A549 (cell line): Measurements from ENCODE around the gene WNK4. TPM values are rescaled to one million over a fixed set of nuclear protein-coding genes. Genes with fewer than 3 reads are reported as not detected.

Experiments
- ATAC-seq, 2 experiments: fragments of 200-7000 bp in 1 of 2; fragments of >200 bp in 1 of 2; cut with Nextera tagmentation in 1 of 2; cut with Tn5 transposase in 1 of 2; 3 replicates each; pipeline versions ENCODE4 v1.8.0 to v1.9.1; 2018 to 2020; ENCODE audit warnings: mild to moderate bottlenecking in 1 of 2, moderate library complexity in 1 of 2
- CTCF ChIA-PET: fragments of 300-600 bp; sonication (Branson Sonifier 250); formaldehyde crosslinking; extraction: SDS; loops from one replicate; lab custom pipeline; 2021; ENCODE audit warnings: antibody characterized with exemption, inconsistent platforms; lab: Yijun Ruan, JAX
- POLR2A ChIA-PET: fragments of 350-600 bp; formaldehyde crosslinking; extraction: SDS; loops from one replicate; lab custom pipeline; 2021; ENCODE audit warnings: antibody characterized with exemption, inconsistent platforms; lab: Yijun Ruan, JAX
- DNase-seq, 2 experiments: peaks; one replicate each; pipeline versions ENCODE4 v3.0.0 to v3.0.0-alpha.2; 2011 to 2016; ENCODE audit warnings: low read depth in 1 of 2, low spot score in 1 of 2
- FAIRE-seq: peaks from 2 replicates; lab custom pipeline; 2011; peaks lifted over from hg19 to GRCh38; lab: Jason Lieb, UNC
- H3K27ac ChIP-seq, 2 experiments: fragments of >200 bp; sonication (Bioruptor Twin); formaldehyde crosslinking; 3 replicates each; pipeline ENCODE4 v1.5.1; 2016 to 2017
- H3K4me1 ChIP-seq: fragments of >200 bp; sonication (Bioruptor Twin); formaldehyde crosslinking; 3 replicates; pipeline ENCODE4 v1.6.1; 2016
- H3K4me2 ChIP-seq: fragments of >200 bp; sonication (Bioruptor Twin); formaldehyde crosslinking; 3 replicates; pipeline ENCODE4 v1.6.1; 2016
- H3K4me3 ChIP-seq: fragments of >200 bp; sonication (Bioruptor Twin); formaldehyde crosslinking; 3 replicates; pipeline ENCODE4 v1.5.1; 2016
- H3K9me3 ChIP-seq: fragments of >200 bp; sonication (Bioruptor Twin); formaldehyde crosslinking; 3 replicates; pipeline ENCODE4 v1.6.1; 2016
- BHLHE40 ChIP-seq: IDR thresholded peaks from 2 replicates; pipeline ENCODE4 v1.6.1; 2012; ENCODE audit warnings: low read depth, low read length, inconsistent platforms
- CBX8 ChIP-seq: fragments of 200-600 bp; sonication (generic); IDR thresholded peaks from 2 replicates; pipeline ENCODE4 v1.6.1; 2016
- CEBPB ChIP-seq, 2 experiments: fragments of >200 bp in 1 of 2; sonication (Bioruptor Twin) in 1 of 2; formaldehyde crosslinking in 1 of 2; IDR thresholded peaks; 2 replicates each; pipeline ENCODE4 v1.6.1; 2012 to 2016
- CHD2 ChIP-seq: fragments of 150-350 bp; IDR thresholded peaks from 2 replicates; pipeline ENCODE4 v1.6.1; 2014; ENCODE audit warnings: low read length; ENCODE audit not compliant: partially characterized antibody
- CHD4 ChIP-seq: fragments of 200-600 bp; sonication (generic); IDR thresholded peaks from 2 replicates; pipeline ENCODE4 v1.6.1; 2016; ENCODE audit warnings: antibody characterized with exemption, mild to moderate bottlenecking, borderline replicate concordance
- EHMT2 ChIP-seq: fragments of 200-600 bp; sonication (generic); IDR thresholded peaks from 2 replicates; pipeline ENCODE4 v1.6.1; 2016; ENCODE audit warnings: antibody characterized with exemption, low read depth, mild to moderate bottlenecking, moderate library complexity
- HOXB5 ChIP-seq: fragments of 250-450 bp; sonication (Bioruptor Pico); IDR thresholded peaks from 2 replicates; pipeline ENCODE4 v1.5.0; 2020; ENCODE audit warnings: mild to moderate bottlenecking, moderate library complexity
- JUNB ChIP-seq: fragments of >200 bp; sonication (Bioruptor Twin); formaldehyde crosslinking; IDR thresholded peaks from 2 replicates; pipeline ENCODE4 v1.6.1; 2016
- KDM1A ChIP-seq: fragments of 200-600 bp; sonication (generic); IDR thresholded peaks from 2 replicates; pipeline ENCODE4 v1.6.1; 2016; ENCODE audit warnings: low read depth, mild to moderate bottlenecking
- KDM5A ChIP-seq: fragments of 200-600 bp; sonication (generic); IDR thresholded peaks from 2 replicates; pipeline ENCODE4 v1.6.1; 2016; ENCODE audit warnings: antibody characterized with exemption, mild to moderate bottlenecking
- NFE2L2 ChIP-seq: fragments of 150-350 bp; conservative IDR thresholded peaks from 2 replicates; pipeline ENCODE4 v1.6.1; 2014; ENCODE audit warnings: low read length
- PHF8 ChIP-seq: fragments of 200-600 bp; sonication (generic); IDR thresholded peaks from 2 replicates; pipeline ENCODE4 v1.6.1; 2016; ENCODE audit warnings: low read depth, mild to moderate bottlenecking, antibody characterized with exemption, moderate library complexity, borderline replicate concordance
- POLR2AphosphoS2 ChIP-seq: conservative IDR thresholded peaks from 2 replicates; pipeline ENCODE4 v1.6.1; 2012; ENCODE audit warnings: low read length, improper control_type of control experiment, inconsistent platforms
- RAD21 ChIP-seq, 2 experiments: fragments of >200 bp in 1 of 2; sonication (Bioruptor Twin) in 1 of 2; formaldehyde crosslinking in 1 of 2; IDR thresholded peaks in 1 of 2; conservative IDR thresholded peaks in 1 of 2; 2 replicates in 1 of 2; 3 replicates in 1 of 2; pipeline ENCODE4 v1.6.1; 2012 to 2018; ENCODE audit warnings: inconsistent platforms in 1 of 2
- RCOR1 ChIP-seq: fragments of 150-350 bp; IDR thresholded peaks from 2 replicates; pipeline ENCODE4 v1.6.1; 2014; ENCODE audit warnings: antibody characterized with exemption, low read length, low read depth
- RFX5 ChIP-seq: fragments of 450-650 bp; IDR thresholded peaks from 2 replicates; pipeline ENCODE4 v1.7.1; 2014; ENCODE audit warnings: antibody characterized with exemption, mild to moderate bottlenecking, moderate library complexity
- RNF2 ChIP-seq: fragments of 200-600 bp; sonication (generic); IDR thresholded peaks from 2 replicates; pipeline ENCODE4 v1.6.1; 2016; ENCODE audit warnings: low read depth, mild to moderate bottlenecking, antibody characterized with exemption, moderate library complexity, borderline replicate concordance
- SMC3 ChIP-seq: fragments of >200 bp; sonication (Bioruptor Twin); formaldehyde crosslinking; IDR thresholded peaks from 3 replicates; pipeline ENCODE4 v1.6.1; 2018; ENCODE audit warnings: inconsistent platforms
- TP53 ChIP-seq: fragments of 250-450 bp; sonication (Bioruptor Pico); IDR thresholded peaks from 2 replicates; pipeline ENCODE4 v1.5.0; 2021; ENCODE audit warnings: mild to moderate bottlenecking, moderate library complexity
- ZC3H11A ChIP-seq: fragments of 450-650 bp; IDR thresholded peaks from 2 replicates; pipeline ENCODE4 v1.6.1; 2014; ENCODE audit warnings: antibody characterized with exemption, mild to moderate bottlenecking
- WGBS: methylation state at CpG from one replicate; pipeline ENCODE4 v1.1.6; 2017; ENCODE audit errors: missing lambda C conversion rate; 5-methylcytosine and 5-hydroxymethylcytosine counted together
- polyA plus RNA-seq, 4 experiments: library from polyadenylated mRNA; depleted of rRNA in 3 of 4; stranded (reverse); fragments of >200 nt; fragmentation: RNase III in 1 of 4; extraction: RNeasy Plus Mini Kit Qiagen cat#74134 plus additional on column Dnase treatment in 1 of 4; gene quantifications; 2 replicates in 3 of 4; 3 replicates in 1 of 4; pipeline ENCODE4 v1.2.3, GENCODE V29; 2011 to 2017
- TF ChIP-seq, protein P1 (sequence below): fragments of >200 bp; sonication (Bioruptor Twin); formaldehyde crosslinking; IDR thresholded peaks from 3 replicates; pipeline ENCODE4 v1.5.1; 2016
- TF ChIP-seq, protein P2 (sequence below): fragments of 150-350 bp; IDR thresholded peaks from 2 replicates; pipeline ENCODE4 v1.6.1; 2014; ENCODE audit warnings: low read depth, mild to moderate bottlenecking, low read length
- TF ChIP-seq, protein P3 (sequence below): fragments of >200 bp; sonication (Bioruptor Twin); formaldehyde crosslinking; IDR thresholded peaks from 3 replicates; pipeline ENCODE4 v1.6.1; 2016
- TF ChIP-seq, protein P4 (sequence below): fragments of 450-650 bp; IDR thresholded peaks from 2 replicates; pipeline ENCODE4 v1.6.1; 2014; ENCODE audit warnings: antibody characterized with exemption
- TF ChIP-seq, protein P5 (sequence below): fragments of 250-450 bp; sonication (Bioruptor Pico); IDR thresholded peaks from 2 replicates; pipeline ENCODE4 v1.5.0; 2020; ENCODE audit warnings: low read depth, mild to moderate bottlenecking, moderate library complexity

The WNK4 gene
- polyA plus RNA-seq, 2 of the 4 experiments (the other 2 are of a cell fraction): 1.1 to 1.5 TPM

DNA sequence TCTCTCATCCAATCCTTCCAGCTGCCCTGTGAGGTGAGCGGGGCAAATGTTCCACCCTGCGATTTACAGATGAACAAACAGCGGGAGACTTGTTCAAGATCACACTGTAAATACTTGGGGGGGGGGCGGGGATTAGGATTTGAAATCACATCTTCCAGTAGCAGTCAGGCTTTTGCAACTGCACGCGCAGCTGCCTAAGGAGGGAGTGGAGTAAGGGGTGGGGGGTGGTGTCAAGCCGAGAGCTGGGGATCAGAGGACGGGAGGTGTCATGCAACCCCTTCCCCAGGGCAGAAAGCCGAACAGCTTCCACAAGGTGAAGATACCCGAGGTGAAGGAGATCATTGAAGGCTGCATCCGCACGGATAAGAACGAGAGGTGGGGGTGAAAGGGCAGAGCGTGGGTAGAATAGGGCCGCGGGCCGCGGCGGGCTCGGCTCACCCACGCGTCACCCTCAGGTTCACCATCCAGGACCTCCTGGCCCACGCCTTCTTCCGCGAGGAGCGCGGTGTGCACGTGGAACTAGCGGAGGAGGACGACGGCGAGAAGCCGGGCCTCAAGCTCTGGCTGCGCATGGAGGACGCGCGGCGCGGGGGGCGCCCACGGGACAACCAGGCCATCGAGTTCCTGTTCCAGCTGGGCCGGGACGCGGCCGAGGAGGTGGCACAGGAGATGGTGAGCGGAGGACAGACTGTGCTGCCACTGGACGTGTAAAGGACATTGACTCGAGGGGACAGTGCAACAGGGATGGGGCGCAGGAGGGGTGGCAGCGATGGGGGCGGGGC is 4.6 kb downstream of the WNK4 start:
- ChIA-PET CTCF (interaction anchor here (0.7 to 3.6 kb wide), 7 partner anchors 11 to 237 kb away, joined by 3 to 14 read pairs (median 5); partner anchors contain the start of genes BECN1, PSMC3IP and VPS25), POLR2A (no interaction called here)
- TF ChIP-seq TP53 (CRISPR knock-in tag) (no peak), CBX8 (no peak), RAD21 (conservative IDR thresholded peaks at IDR 0.05 in 1 of 2, IDR thresholded peaks at IDR 0.05 in 1 of 2) (no peak), RNF2 (no peak), POLR2AphosphoS2 (no peak), JUNB (no peak), PHF8 (no peak), CHD4 (no peak), ZC3H11A (no peak), NFE2L2 (no peak), EHMT2 (no peak)
- TF ChIP-seq, protein P1, sequence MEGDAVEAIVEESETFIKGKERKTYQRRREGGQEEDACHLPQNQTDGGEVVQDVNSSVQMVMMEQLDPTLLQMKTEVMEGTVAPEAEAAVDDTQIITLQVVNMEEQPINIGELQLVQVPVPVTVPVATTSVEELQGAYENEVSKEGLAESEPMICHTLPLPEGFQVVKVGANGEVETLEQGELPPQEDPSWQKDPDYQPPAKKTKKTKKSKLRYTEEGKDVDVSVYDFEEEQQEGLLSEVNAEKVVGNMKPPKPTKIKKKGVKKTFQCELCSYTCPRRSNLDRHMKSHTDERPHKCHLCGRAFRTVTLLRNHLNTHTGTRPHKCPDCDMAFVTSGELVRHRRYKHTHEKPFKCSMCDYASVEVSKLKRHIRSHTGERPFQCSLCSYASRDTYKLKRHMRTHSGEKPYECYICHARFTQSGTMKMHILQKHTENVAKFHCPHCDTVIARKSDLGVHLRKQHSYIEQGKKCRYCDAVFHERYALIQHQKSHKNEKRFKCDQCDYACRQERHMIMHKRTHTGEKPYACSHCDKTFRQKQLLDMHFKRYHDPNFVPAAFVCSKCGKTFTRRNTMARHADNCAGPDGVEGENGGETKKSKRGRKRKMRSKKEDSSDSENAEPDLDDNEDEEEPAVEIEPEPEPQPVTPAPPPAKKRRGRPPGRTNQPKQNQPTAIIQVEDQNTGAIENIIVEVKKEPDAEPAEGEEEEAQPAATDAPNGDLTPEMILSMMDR: no peak
- TF ChIP-seq, protein P2, sequence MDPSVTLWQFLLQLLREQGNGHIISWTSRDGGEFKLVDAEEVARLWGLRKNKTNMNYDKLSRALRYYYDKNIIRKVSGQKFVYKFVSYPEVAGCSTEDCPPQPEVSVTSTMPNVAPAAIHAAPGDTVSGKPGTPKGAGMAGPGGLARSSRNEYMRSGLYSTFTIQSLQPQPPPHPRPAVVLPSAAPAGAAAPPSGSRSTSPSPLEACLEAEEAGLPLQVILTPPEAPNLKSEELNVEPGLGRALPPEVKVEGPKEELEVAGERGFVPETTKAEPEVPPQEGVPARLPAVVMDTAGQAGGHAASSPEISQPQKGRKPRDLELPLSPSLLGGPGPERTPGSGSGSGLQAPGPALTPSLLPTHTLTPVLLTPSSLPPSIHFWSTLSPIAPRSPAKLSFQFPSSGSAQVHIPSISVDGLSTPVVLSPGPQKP: no peak
- TF ChIP-seq, protein P3, sequence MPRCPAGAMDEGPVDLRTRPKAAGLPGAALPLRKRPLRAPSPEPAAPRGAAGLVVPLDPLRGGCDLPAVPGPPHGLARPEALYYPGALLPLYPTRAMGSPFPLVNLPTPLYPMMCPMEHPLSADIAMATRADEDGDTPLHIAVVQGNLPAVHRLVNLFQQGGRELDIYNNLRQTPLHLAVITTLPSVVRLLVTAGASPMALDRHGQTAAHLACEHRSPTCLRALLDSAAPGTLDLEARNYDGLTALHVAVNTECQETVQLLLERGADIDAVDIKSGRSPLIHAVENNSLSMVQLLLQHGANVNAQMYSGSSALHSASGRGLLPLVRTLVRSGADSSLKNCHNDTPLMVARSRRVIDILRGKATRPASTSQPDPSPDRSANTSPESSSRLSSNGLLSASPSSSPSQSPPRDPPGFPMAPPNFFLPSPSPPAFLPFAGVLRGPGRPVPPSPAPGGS: no peak
- no peak overlapping the region for H3K27ac ChIP-seq
- no peak overlapping the region for H3K4me2 ChIP-seq
- FAIRE-seq (no peak), DNase-seq (no peak), ATAC-seq (no peak)
- peaks cover 25% of the 10 kb centered on the region for H3K4me1 ChIP-seq
- no peaks in the 10 kb centered on the region for H3K9me3 ChIP-seq
- 82% methylated on average over 52 of the region's 52 CpGs for WGBS
- no peak overlapping the region for H3K4me3 ChIP-seq

DNA sequence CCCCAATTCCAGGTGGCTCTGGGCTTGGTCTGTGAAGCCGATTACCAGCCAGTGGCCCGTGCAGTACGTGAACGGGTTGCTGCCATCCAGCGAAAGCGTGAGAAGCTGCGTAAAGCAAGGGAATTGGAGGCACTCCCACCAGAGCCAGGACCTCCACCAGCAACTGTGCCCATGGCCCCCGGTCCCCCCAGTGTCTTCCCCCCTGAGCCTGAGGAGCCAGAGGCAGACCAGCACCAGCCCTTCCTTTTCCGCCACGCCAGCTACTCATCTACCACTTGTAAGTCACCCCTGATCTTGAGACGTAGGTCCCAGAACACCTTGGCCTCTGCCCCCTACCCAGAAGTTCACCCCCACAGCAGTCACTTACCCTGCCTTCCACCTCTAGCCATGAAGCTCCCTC is 6.9 kb downstream of the WNK4 start:
- CTCF ChIA-PET: interaction anchor here (1.1 to 3.6 kb wide), 4 partner anchors 10 to 37 kb away, joined by 5 to 14 read pairs (median 11); partner anchors contain the start of gene BECN1
- no peak overlapping the region for H3K4me2 ChIP-seq
- TF ChIP-seq CEBPB (IDR thresholded peaks at IDR 0.05) (no peak), POLR2AphosphoS2 (no peak), NFE2L2 (no peak), RFX5 (no peak), HOXB5 (CRISPR knock-in tag) (no peak), KDM1A (no peak), KDM5A (no peak), CHD2 (no peak), SMC3 (no peak), BHLHE40 (no peak), RCOR1 (no peak)
- TF ChIP-seq, protein P3: no peak
- TF ChIP-seq, protein P4, sequence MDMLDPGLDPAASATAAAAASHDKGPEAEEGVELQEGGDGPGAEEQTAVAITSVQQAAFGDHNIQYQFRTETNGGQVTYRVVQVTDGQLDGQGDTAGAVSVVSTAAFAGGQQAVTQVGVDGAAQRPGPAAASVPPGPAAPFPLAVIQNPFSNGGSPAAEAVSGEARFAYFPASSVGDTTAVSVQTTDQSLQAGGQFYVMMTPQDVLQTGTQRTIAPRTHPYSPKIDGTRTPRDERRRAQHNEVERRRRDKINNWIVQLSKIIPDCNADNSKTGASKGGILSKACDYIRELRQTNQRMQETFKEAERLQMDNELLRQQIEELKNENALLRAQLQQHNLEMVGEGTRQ: no peak
- TF ChIP-seq, protein P5, sequence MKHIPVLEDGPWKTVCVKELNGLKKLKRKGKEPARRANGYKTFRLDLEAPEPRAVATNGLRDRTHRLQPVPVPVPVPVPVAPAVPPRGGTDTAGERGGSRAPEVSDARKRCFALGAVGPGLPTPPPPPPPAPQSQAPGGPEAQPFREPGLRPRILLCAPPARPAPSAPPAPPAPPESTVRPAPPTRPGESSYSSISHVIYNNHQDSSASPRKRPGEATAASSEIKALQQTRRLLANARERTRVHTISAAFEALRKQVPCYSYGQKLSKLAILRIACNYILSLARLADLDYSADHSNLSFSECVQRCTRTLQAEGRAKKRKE (CRISPR knock-in tag): no peak
- no peaks in the 10 kb centered on the region for H3K9me3 ChIP-seq
- DNase-seq (no peak), FAIRE-seq (no peak), ATAC-seq (no peak)
- H3K4me1 ChIP-seq: peaks cover 18% of the 10 kb centered on the region
- H3K4me3 ChIP-seq: no peak overlapping the region
- no peak overlapping the region for H3K27ac ChIP-seq
- POLR2A ChIA-PET: interaction anchor here (1.0 to 1.3 kb wide), 2 partner anchors 14 to 37 kb away, joined by 3 to 4 read pairs; partner anchors contain the start of genes BECN1 and VPS25
- WGBS: 80% methylated on average over 11 of the region's 11 CpGs
